Spleen (tissue), 7 donors: Measurements from ENCODE around the gene TMEM94.

Experiments
- POLR2A ChIP-seq, 3 donors: fragments of 450-650 bp; IDR thresholded peaks; one replicate each; pipeline ENCODE4 v1.5.1; 2017; ENCODE audit warnings: antibody characterized with exemption in 3 of 3, mild to moderate bottlenecking in 1 of 3
- POLR2AphosphoS5 ChIP-seq, 3 donors: sonication (generic); formaldehyde crosslinking; IDR thresholded peaks; one replicate each; pipeline ENCODE4 v1.5.1; 2017; ENCODE audit warnings: antibody characterized with exemption in 3 of 3
- TF ChIP-seq, protein P1 (sequence below), 11 experiments: fragments of 200-600 bp in 7 of 11; fragments of 450-650 bp in 4 of 11; sonication (generic) in 4 of 11; IDR thresholded peaks in 8 of 11; conservative IDR thresholded peaks in 3 of 11; 1 replicate in 7 of 11; 2 replicates in 4 of 11; pipeline versions ENCODE4 v1.4.0 to v1.8.0; 2016 to 2021; ENCODE audit warnings: antibody characterized with exemption in 11 of 11, inconsistent platforms in 4 of 11, mild to moderate bottlenecking in 1 of 11
- donor health status: DM: no; HTN: no; CAD: no; lungs with moderate emphysema.
- donor health status: DM: no; HTN: no; CAD: no.
- donor health status: DM: no; HTN: no; CAD: no.

- TF ChIP-seq, protein P1, sequence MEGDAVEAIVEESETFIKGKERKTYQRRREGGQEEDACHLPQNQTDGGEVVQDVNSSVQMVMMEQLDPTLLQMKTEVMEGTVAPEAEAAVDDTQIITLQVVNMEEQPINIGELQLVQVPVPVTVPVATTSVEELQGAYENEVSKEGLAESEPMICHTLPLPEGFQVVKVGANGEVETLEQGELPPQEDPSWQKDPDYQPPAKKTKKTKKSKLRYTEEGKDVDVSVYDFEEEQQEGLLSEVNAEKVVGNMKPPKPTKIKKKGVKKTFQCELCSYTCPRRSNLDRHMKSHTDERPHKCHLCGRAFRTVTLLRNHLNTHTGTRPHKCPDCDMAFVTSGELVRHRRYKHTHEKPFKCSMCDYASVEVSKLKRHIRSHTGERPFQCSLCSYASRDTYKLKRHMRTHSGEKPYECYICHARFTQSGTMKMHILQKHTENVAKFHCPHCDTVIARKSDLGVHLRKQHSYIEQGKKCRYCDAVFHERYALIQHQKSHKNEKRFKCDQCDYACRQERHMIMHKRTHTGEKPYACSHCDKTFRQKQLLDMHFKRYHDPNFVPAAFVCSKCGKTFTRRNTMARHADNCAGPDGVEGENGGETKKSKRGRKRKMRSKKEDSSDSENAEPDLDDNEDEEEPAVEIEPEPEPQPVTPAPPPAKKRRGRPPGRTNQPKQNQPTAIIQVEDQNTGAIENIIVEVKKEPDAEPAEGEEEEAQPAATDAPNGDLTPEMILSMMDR (IDR thresholded peaks at IDR 0.05 in 8 of 11, conservative IDR thresholded peaks at IDR 0.05 in 3 of 11): no peak
- TF ChIP-seq POLR2A (IDR thresholded peaks at IDR 0.05): no peak
- no peak for TF ChIP-seq POLR2AphosphoS5 (IDR thresholded peaks at IDR 0.05)
Measured at GRCh38 chr17:75416006-75416405, 40.4 kb upstream of the TMEM94 start.
